K562 (cell line): ENCODE measurements around the gene UBE2QL1. TPM values are rescaled to one million over a fixed set of nuclear protein-coding genes. Genes with fewer than 3 reads are reported as not detected.

Experiments
- ATAC-seq: fragments of 200-7000 bp; cut with Tn5 transposase; 3 replicates; pipeline ENCODE4 v1.9.1; 2020; ENCODE audit warnings: moderate library complexity
- BruUV-seq: library from RNA; stranded (reverse); fragments of 400-500 nt; replicated peaks from 2 replicates; lab custom pipeline; 2021; lab: Mats Ljungman, UMichigan
- CTCF ChIA-PET: fragments of 300-600 bp; formaldehyde crosslinking; extraction: SDS; loops from one replicate; lab custom pipeline; 2021; ENCODE audit warnings: low intra/inter-chr PET ratio; lab: Yijun Ruan, JAX
- POLR2A ChIA-PET: fragments of 300-600, 350-650 bp; sonication (Branson Sonifier 250); formaldehyde crosslinking; extraction: SDS; loops from one replicate; lab custom pipeline; 2021; ENCODE audit warnings: antibody characterized with exemption, inconsistent platforms; lab: Yijun Ruan, JAX
- DNase-seq, 4 experiments: peaks; one replicate each; pipeline versions ENCODE4 v3.0.0 to v3.0.0-alpha.2; 2011 to 2018; ENCODE audit warnings: low spot score in 3 of 4, mixed read lengths in 3 of 4; ENCODE audit errors: extremely low read depth in 1 of 4
- FAIRE-seq: peaks from 2 replicates; lab custom pipeline; 2011; peaks lifted over from hg19 to GRCh38; lab: Jason Lieb, UNC
- H2AFZ ChIP-seq: 2 replicates; pipeline ENCODE4 v1.6.0; 2011; ENCODE audit warnings: low read depth, low read length, control low read depth, inconsistent platforms
- H3K27ac ChIP-seq: fragments of 200-600 bp; 3 replicates; pipeline ENCODE4 v1.8.0; 2011; ENCODE audit warnings: low read depth, mild to moderate bottlenecking, control low read depth, inconsistent platforms, low read length, moderate library complexity, mixed read lengths; ENCODE audit errors: extremely low read depth
- H3K27me3 ChIP-seq, 2 experiments: fragments of 300-600 bp in 1 of 2; 2 replicates in 1 of 2; 3 replicates in 1 of 2; pipeline versions ENCODE4 v1.6.0 to v1.8.0; 2011; ENCODE audit warnings: inconsistent platforms in 2 of 2, low read length in 2 of 2, mild to moderate bottlenecking in 1 of 2, mixed read lengths in 1 of 2, moderate library complexity in 1 of 2; ENCODE audit not compliant: control insufficient read depth in 2 of 2, insufficient read depth in 2 of 2
- H3K36me3 ChIP-seq: fragments of 300-600 bp; 3 replicates; pipeline ENCODE4 v1.8.0; 2011; ENCODE audit warnings: mild to moderate bottlenecking, low read length, inconsistent platforms; ENCODE audit not compliant: control insufficient read depth, insufficient read depth
- H3K4me1 ChIP-seq, 2 experiments: fragments of 200-600 bp in 1 of 2; replicated peaks in 1 of 2; 2 replicates in 1 of 2; 3 replicates in 1 of 2; pipeline versions ENCODE4 v1.5.1 to v1.8.0; 2011; ENCODE audit warnings: inconsistent platforms in 2 of 2, low read length in 2 of 2, mild to moderate bottlenecking in 1 of 2, mixed read lengths in 1 of 2, moderate library complexity in 1 of 2; ENCODE audit not compliant: control insufficient read depth in 2 of 2, insufficient read depth in 2 of 2
- H3K4me2 ChIP-seq: 2 replicates; pipeline ENCODE4 v1.6.1; 2011; ENCODE audit warnings: low read length, control low read depth, inconsistent platforms, mixed read lengths; ENCODE audit not compliant: insufficient read depth
- H3K4me3 ChIP-seq: fragments of 200-600 bp; sonication (generic), shearing (Covaris generic); 2 replicates; pipeline ENCODE4 v1.5.1; 2016; ENCODE audit warnings: control low read depth, inconsistent platforms
- H3K79me2 ChIP-seq: fragments of 200-600 bp; 3 replicates; pipeline ENCODE4 v1.8.0; 2011; ENCODE audit warnings: low read length, inconsistent platforms; ENCODE audit not compliant: control insufficient read depth, insufficient read depth
- H3K9ac ChIP-seq, 2 experiments: 2 replicates each; pipeline versions ENCODE4 v1.6.0 to v1.6.1; 2011; ENCODE audit warnings: low read depth in 2 of 2, low read length in 2 of 2, control low read depth in 1 of 2, inconsistent platforms in 1 of 2, mild to moderate bottlenecking in 1 of 2, mixed read lengths in 1 of 2; ENCODE audit not compliant: insufficient read depth in 1 of 2
- H3K9me1 ChIP-seq: one replicate; pipeline ENCODE4 v1.6.0; 2011; ENCODE audit warnings: inconsistent platforms, mild to moderate bottlenecking, low read length, moderate library complexity; ENCODE audit not compliant: control insufficient read depth, insufficient read depth
- H3K9me3 ChIP-seq: replicated peaks from 2 replicates; pipeline ENCODE4 v1.5.1; 2011; ENCODE audit warnings: low read depth, low read length, inconsistent platforms; ENCODE audit not compliant: control insufficient read depth, insufficient read depth
- H4K20me1 ChIP-seq: replicated peaks from 2 replicates; pipeline ENCODE4 v1.6.1; 2011; ENCODE audit warnings: low read length, inconsistent platforms, mixed read lengths; ENCODE audit not compliant: control insufficient read depth, insufficient read depth
- COPS2 ChIP-seq: fragments of 450-650 bp; conservative IDR thresholded peaks from 2 replicates; pipeline ENCODE4 v1.6.1; 2016; ENCODE audit warnings: mild to moderate bottlenecking, moderate library complexity
- EZH2 ChIP-seq: IDR thresholded peaks from 2 replicates; pipeline ENCODE4 v1.6.1; 2012; ENCODE audit warnings: low read depth, mild to moderate bottlenecking, inconsistent platforms, low read length, borderline replicate concordance
- GTF2A2 ChIP-seq: IDR thresholded peaks from 2 replicates; pipeline ENCODE4 v1.6.1; 2016; ENCODE audit warnings: mild to moderate bottlenecking, missing genetic modification characterization, missing compliant biosample characterization
- IFI16 ChIP-seq: fragments of 250-450 bp; sonication (Bioruptor Pico); IDR thresholded peaks from 2 replicates; pipeline ENCODE4 v2.1.2; 2022; ENCODE audit warnings: mild to moderate bottlenecking, inconsistent platforms
- NCOR1 ChIP-seq: fragments of 450-650 bp; IDR thresholded peaks from 2 replicates; pipeline ENCODE4 v1.6.1; 2016; ENCODE audit warnings: mild to moderate bottlenecking, moderate library complexity
- RHOXF2B ChIP-seq: fragments of 250-450 bp; sonication (Bioruptor Pico); conservative IDR thresholded peaks from 2 replicates; pipeline ENCODE4 v1.5.1; 2021
- SMARCE1 ChIP-seq: fragments of 450-650 bp; IDR thresholded peaks from 2 replicates; pipeline ENCODE4 v1.7.1; 2016; ENCODE audit warnings: mild to moderate bottlenecking
- ZNF140 ChIP-seq: fragments of 250-450 bp; sonication (Bioruptor Pico); IDR thresholded peaks from 2 replicates; pipeline ENCODE4 v1.8.0; 2021; ENCODE audit warnings: moderate library complexity, mild to moderate bottlenecking, inconsistent platforms
- WGBS: fragments of 100-300 bp; shearing (Covaris generic); methylation state at CpG from one replicate; pipeline ENCODE4 v1.1.6; 2016; ENCODE audit warnings: low coverage, mixed read lengths; ENCODE audit not compliant: insufficient coverage; ENCODE audit errors: missing lambda C conversion rate; 5-methylcytosine and 5-hydroxymethylcytosine counted together
- in situ Hi-C: fragments of 300-500 bp; cut with MboI; formaldehyde crosslinking; loops from 4 replicates; pipeline ENCODE4 v1.15.0; 2018; ENCODE audit warnings: inconsistent platforms, mixed read lengths
- intact Hi-C: fragments of 100-400 bp; cut with micrococcal nuclease; formaldehyde crosslinking; loops from 2 replicates; pipeline ENCODE4 v1.14.2; 2022
- polyA plus RNA-seq, 8 experiments: library from polyadenylated mRNA; depleted of rRNA in 4 of 8; stranded (reverse) in 5 of 8; unstranded in 3 of 8; fragments of >200 nt; fragmentation: Nextera tagmentation in 2 of 8; fragmentation: Illumina TruSeq in 1 of 8; extraction: Ambion mirVana in 2 of 8; extraction: Trizol in 1 of 8; gene quantifications; 2 replicates each; pipeline versions ENCODE4 v1.2.1 to v1.2.3, GENCODE V29; 2011 to 2014; ENCODE audit warnings: inconsistent platforms in 1 of 8, missing spikeins in 1 of 8
- total RNA-seq, 7 experiments: library from RNA; depleted of rRNA in 6 of 7; stranded (reverse); fragments of >200 nt in 6 of 7; fragmentation: Illumina TruSeq in 2 of 7; extraction: Trizol in 2 of 7; gene quantifications; 2 replicates each; pipeline versions ENCODE4 v1.2.1 to v1.2.3, GENCODE V29; 2011 to 2021; ENCODE audit warnings: low replicate concordance in 1 of 7
- TF ChIP-seq, protein P1 (sequence below): fragments of 250-450 bp; sonication (Bioruptor Pico); IDR thresholded peaks from 2 replicates; pipeline ENCODE4 v1.4.0; 2020
- TF ChIP-seq, protein P2 (sequence below): sonication (generic); formaldehyde crosslinking; IDR thresholded peaks from 2 replicates; pipeline ENCODE4 v1.8.1; 2023; ENCODE audit warnings: mild to moderate bottlenecking, missing genetic modification reagents
- TF ChIP-seq, protein P3 (sequence below): fragments of 450-650 bp; formaldehyde crosslinking; IDR thresholded peaks from 2 replicates; pipeline ENCODE4 v1.4.0; 2020; ENCODE audit warnings: mild to moderate bottlenecking, moderate library complexity

Gene UBE2QL1
- total and polyA plus RNA-seq, 9 of the 15 experiments (the other 6 are each of a cell fraction or from before 2014, with no cell fraction given) = not detected

DNA sequence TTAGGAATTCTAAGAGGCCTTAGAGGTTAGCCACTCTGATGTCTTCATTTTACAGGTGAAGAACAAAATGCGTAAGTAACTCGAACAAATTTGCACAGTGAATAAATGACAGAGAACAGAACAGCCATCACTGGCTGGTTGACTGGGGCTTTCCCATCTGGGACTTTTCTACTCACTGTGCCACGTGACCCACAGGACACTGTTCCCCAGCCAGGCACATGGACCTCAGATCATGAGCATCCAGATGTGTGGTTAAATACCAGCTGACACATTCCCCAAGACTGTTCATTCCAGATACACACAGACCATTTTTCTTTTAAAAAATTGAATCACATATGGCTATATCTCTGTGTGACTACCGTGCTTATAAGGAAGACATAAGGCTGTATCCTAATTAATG is 44.5 kb upstream of the UBE2QL1 start (continued):
- TF ChIP-seq, protein P1, sequence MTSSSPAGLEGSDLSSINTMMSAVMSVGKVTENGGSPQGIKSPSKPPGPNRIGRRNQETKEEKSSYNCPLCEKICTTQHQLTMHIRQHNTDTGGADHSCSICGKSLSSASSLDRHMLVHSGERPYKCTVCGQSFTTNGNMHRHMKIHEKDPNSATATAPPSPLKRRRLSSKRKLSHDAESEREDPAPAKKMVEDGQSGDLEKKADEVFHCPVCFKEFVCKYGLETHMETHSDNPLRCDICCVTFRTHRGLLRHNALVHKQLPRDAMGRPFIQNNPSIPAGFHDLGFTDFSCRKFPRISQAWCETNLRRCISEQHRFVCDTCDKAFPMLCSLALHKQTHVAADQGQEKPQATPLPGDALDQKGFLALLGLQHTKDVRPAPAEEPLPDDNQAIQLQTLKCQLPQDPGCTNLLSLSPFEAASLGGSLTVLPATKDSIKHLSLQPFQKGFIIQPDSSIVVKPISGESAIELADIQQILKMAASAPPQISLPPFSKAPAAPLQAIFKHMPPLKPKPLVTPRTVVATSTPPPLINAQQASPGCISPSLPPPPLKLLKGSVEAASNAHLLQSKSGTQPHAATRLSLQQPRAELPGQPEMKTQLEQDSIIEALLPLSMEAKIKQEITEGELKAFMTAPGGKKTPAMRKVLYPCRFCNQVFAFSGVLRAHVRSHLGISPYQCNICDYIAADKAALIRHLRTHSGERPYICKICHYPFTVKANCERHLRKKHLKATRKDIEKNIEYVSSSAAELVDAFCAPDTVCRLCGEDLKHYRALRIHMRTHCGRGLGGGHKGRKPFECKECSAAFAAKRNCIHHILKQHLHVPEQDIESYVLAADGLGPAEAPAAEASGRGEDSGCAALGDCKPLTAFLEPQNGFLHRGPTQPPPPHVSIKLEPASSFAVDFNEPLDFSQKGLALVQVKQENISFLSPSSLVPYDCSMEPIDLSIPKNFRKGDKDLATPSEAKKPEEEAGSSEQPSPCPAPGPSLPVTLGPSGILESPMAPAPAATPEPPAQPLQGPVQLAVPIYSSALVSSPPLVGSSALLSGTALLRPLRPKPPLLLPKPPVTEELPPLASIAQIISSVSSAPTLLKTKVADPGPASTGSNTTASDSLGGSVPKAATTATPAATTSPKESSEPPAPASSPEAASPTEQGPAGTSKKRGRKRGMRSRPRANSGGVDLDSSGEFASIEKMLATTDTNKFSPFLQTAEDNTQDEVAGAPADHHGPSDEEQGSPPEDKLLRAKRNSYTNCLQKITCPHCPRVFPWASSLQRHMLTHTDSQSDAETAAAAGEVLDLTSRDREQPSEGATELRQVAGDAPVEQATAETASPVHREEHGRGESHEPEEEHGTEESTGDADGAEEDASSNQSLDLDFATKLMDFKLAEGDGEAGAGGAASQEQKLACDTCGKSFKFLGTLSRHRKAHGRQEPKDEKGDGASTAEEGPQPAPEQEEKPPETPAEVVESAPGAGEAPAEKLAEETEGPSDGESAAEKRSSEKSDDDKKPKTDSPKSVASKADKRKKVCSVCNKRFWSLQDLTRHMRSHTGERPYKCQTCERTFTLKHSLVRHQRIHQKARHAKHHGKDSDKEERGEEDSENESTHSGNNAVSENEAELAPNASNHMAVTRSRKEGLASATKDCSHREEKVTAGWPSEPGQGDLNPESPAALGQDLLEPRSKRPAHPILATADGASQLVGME (CRISPR knock-in tag) = no peak
- no peak for TF ChIP-seq RHOXF2B (CRISPR knock-in tag)
- TF ChIP-seq NCOR1 = no peak

DNA sequence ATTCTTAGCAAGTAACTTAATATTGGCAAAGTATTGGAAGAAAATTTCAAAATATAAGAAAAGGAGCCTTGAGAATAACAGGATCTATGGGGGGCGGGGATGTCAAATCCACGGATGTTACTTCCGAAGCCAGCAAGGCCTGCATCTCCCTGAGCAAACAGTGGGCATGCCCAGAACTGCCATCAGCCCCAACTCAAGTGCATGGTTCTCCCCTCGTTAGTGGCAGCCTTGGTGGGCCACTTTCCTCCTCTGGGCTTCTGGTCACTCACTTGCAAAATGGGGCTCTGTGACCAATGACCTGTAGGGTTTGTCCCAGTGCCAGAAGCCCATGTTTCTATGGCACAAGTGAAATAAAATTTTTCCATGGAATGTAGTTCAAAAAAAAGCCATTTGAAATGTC is 43.1 kb upstream of the UBE2QL1 start:
- Histone ChIP-seq H3K4me3 (no peak overlapping the region), H3K36me3 (no peaks in the 10 kb centered on the region), H3K4me1 (peaks cover 6 to 25% of the 10 kb centered on the region in 2 experiments; a peak in 4 of 5 replicates), H3K79me2 (no peaks in the 10 kb centered on the region), H4K20me1 (no peaks in the 10 kb centered on the region), H3K9me1 (no peaks in the 10 kb centered on the region), H3K27ac (no peak overlapping the region), H3K9ac (no peak overlapping the region), H3K9me3 (0 out of 2 replicates have a peak, but pooled peaks cover 2% of the 10 kb centered on the region), H2AFZ (no peak overlapping the region), H3K4me2 (no peak overlapping the region), H3K27me3 (peaks cover 29 to 32% of the 10 kb centered on the region in 2 experiments)
- DNase-seq = no peak
- in situ Hi-C loops (no loop called here), intact Hi-C loops (no loop called here)
- CTCF ChIA-PET = no interaction called here
- POLR2A ChIA-PET = no interaction called here
- ATAC-seq = no peak
- FAIRE-seq = no peak
- WGBS = 2% methylated on average over 4 of the region's 4 CpGs
- no TSS peak for BruUV-seq
- no peak for TF ChIP-seq IFI16 (CRISPR knock-in tag)
- TF ChIP-seq, protein P2, sequence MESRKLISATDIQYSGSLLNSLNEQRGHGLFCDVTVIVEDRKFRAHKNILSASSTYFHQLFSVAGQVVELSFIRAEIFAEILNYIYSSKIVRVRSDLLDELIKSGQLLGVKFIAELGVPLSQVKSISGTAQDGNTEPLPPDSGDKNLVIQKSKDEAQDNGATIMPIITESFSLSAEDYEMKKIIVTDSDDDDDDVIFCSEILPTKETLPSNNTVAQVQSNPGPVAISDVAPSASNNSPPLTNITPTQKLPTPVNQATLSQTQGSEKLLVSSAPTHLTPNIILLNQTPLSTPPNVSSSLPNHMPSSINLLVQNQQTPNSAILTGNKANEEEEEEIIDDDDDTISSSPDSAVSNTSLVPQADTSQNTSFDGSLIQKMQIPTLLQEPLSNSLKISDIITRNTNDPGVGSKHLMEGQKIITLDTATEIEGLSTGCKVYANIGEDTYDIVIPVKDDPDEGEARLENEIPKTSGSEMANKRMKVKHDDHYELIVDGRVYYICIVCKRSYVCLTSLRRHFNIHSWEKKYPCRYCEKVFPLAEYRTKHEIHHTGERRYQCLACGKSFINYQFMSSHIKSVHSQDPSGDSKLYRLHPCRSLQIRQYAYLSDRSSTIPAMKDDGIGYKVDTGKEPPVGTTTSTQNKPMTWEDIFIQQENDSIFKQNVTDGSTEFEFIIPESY (CRISPR knock-in tag) = no peak
- TF ChIP-seq COPS2 = no peak
- TF ChIP-seq ZNF140 (CRISPR knock-in tag) = no peak
- TF ChIP-seq, protein P3, sequence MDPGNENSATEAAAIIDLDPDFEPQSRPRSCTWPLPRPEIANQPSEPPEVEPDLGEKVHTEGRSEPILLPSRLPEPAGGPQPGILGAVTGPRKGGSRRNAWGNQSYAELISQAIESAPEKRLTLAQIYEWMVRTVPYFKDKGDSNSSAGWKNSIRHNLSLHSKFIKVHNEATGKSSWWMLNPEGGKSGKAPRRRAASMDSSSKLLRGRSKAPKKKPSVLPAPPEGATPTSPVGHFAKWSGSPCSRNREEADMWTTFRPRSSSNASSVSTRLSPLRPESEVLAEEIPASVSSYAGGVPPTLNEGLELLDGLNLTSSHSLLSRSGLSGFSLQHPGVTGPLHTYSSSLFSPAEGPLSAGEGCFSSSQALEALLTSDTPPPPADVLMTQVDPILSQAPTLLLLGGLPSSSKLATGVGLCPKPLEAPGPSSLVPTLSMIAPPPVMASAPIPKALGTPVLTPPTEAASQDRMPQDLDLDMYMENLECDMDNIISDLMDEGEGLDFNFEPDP (CRISPR knock-in tag) = no peak
- no peak for TF ChIP-seq SMARCE1
- no peak for TF ChIP-seq GTF2A2 (tag)
- TF ChIP-seq EZH2 = no peak
